ENCODE results near the gene INPP5J.
A peak's percentile ranks its signal among the peaks of the same experiment; 100 is the strongest.
"Not testable (repeated sequence)": the region's sequence is repeated elsewhere in the genome, so short reads cannot be mapped to it uniquely, and the experiment has no call there.

Gene INPP5J

GRCh38 chr22:31099841-31100761 is 22.7 kb upstream of the INPP5J start:
- no peak for DNase-seq (ENCODE audit: low read depth in 2 of 2)

GRCh38 chr22:31100762-31101525 is 21.8 kb upstream of the INPP5J start:
- DNase-seq (ENCODE audit: low read depth in 2 of 2), result no peak

GRCh38 chr22:31102441-31103081 is 20.2 kb upstream of the INPP5J start:
- DNase-seq (ENCODE audit: low read depth in 2 of 2), result no peak

- DNase-seq (ENCODE audit: low read depth in 2 of 2), result no peak
Measured at GRCh38 chr22:31103111-31103510, 19.7 kb upstream of the INPP5J start.

- DNase-seq (ENCODE audit: low read depth in 2 of 2), result no peak
Measured at GRCh38 chr22:31103899-31104694, 18.7 kb upstream of the INPP5J start.

GRCh38 chr22:31104869-31105268 is 17.9 kb upstream of the INPP5J start:
- no peak for DNase-seq (ENCODE audit: low read depth in 2 of 2)

- no peak for DNase-seq (ENCODE audit: low read depth in 2 of 2)
Measured at GRCh38 chr22:31105282-31105929, 17.4 kb upstream of the INPP5J start.

GRCh38 chr22:31106001-31106571 is 16.7 kb upstream of the INPP5J start:
- DNase-seq (ENCODE audit: low read depth in 2 of 2), result no peak

- no peak for DNase-seq (ENCODE audit: low read depth in 2 of 2)
Measured at GRCh38 chr22:31106731-31107177, 16.0 kb upstream of the INPP5J start.

- peak; percentile 68 to 82 for DNase-seq (ENCODE audit: low read depth in 2 of 2)
Measured at GRCh38 chr22:31107178-31107893, 15.4 kb upstream of the INPP5J start, which contains the start of gene SELENOM. Gene SELENOM, minus strand, starts transcription at chr22:31107568. Its CDS starts 63 bp downstream, at chr22:31107505.

- no peak for DNase-seq (ENCODE audit: low read depth in 2 of 2)
Measured at GRCh38 chr22:31107894-31108218, 14.9 kb upstream of the INPP5J start.

GRCh38 chr22:31112547-31113091 is 10.1 kb upstream of the INPP5J start:
- DNase-seq (ENCODE audit: low read depth in 2 of 2), result not testable (repeated sequence)

GRCh38 chr22:31118046-31118820 is 4.5 kb upstream of the INPP5J start:
- DNase-seq (ENCODE audit: low read depth in 2 of 2), result no peak

- DNase-seq (ENCODE audit: low read depth in 2 of 2), result no peak
Measured at GRCh38 chr22:31119026-31119717, 3.6 kb upstream of the INPP5J start.

- DNase-seq (ENCODE audit: low read depth in 2 of 2), result no peak
Measured at GRCh38 chr22:31120230-31120629, 2.5 kb upstream of the INPP5J start.

GRCh38 chr22:31120642-31121041 is 2.1 kb upstream of the INPP5J start:
- no peak for DNase-seq (ENCODE audit: low read depth in 2 of 2)

GRCh38 chr22:31121403-31121802 is 1.4 kb upstream of the INPP5J start:
- no peak for DNase-seq (ENCODE audit: low read depth in 2 of 2)

- DNase-seq (ENCODE audit: low read depth in 2 of 2), result no peak
Measured at GRCh38 chr22:31122196-31122531, 602 bp upstream of the INPP5J start.

- no peak for DNase-seq (ENCODE audit: low read depth in 2 of 2)
Measured at GRCh38 chr22:31123292-31123602, 481 bp downstream of the INPP5J start.

All from stimulated activated CD4-positive, alpha-beta T cell treated with anti-CD3 and anti-CD28 coated beads, Interleukin-1b, Interleukin-23, amount 100 ng/mL, for 4 hours (primary cell).